A673 (cell line): Measurements from ENCODE around the gene RAPGEF3.

Experiments used
- EZH2 ChIP-seq: fragments of 200-600 bp; sonication (generic); IDR thresholded peaks from 2 replicates; pipeline ENCODE4 v1.6.1; 2017; ENCODE audit warnings: borderline replicate concordance, low read depth, mild to moderate bottlenecking, mixed read lengths, antibody characterized with exemption, low read length; ENCODE audit not compliant: poor library complexity, severe bottlenecking
- TF ChIP-seq, protein P1 (sequence below): fragments of 300-800, 200-600 bp; sonication (generic); conservative IDR thresholded peaks from 2 replicates; pipeline ENCODE4 v1.5.1; 2017; ENCODE audit warnings: low read depth, mild to moderate bottlenecking, antibody characterized with exemption, low read length, moderate library complexity, mixed read lengths

DNA sequence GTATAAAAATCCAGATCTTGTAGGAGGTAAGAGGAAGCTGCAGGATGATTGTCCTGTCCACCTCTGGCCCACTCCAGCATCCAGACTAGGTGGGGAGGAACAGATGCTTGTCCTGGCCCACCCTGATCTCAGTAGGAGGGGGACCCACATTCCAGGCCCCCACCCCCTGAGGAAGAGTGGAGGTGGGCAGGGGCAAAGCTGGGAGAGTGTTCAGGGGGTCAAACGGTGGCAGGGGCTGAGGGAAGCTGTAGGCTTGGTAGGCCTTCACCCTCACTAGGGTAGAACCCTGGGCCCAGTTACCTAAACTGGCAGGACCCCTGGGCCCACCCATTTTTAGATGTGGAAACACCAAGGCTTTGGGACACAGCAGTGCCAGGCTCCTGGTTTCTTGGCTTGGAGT is 18.5 kb upstream of the RAPGEF3 start:
- TF ChIP-seq, protein P1, sequence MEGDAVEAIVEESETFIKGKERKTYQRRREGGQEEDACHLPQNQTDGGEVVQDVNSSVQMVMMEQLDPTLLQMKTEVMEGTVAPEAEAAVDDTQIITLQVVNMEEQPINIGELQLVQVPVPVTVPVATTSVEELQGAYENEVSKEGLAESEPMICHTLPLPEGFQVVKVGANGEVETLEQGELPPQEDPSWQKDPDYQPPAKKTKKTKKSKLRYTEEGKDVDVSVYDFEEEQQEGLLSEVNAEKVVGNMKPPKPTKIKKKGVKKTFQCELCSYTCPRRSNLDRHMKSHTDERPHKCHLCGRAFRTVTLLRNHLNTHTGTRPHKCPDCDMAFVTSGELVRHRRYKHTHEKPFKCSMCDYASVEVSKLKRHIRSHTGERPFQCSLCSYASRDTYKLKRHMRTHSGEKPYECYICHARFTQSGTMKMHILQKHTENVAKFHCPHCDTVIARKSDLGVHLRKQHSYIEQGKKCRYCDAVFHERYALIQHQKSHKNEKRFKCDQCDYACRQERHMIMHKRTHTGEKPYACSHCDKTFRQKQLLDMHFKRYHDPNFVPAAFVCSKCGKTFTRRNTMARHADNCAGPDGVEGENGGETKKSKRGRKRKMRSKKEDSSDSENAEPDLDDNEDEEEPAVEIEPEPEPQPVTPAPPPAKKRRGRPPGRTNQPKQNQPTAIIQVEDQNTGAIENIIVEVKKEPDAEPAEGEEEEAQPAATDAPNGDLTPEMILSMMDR, result no peak
- no peak for TF ChIP-seq EZH2
